Loucy (cell line): ENCODE results near the gene POMT1.

Experiments used
- H2AFZ ChIP-seq: fragments of 200-600 bp; sonication (generic); 2 replicates; pipeline ENCODE4 v1.6.0; 2016; ENCODE audit warnings: antibody characterized with exemption, mild to moderate bottlenecking, low read length, moderate library complexity
- H3F3A ChIP-seq: fragments of 200-600 bp; 2 replicates; pipeline ENCODE4 v1.6.0; 2016; ENCODE audit warnings: antibody characterized with exemption, low read depth, mild to moderate bottlenecking
- H3K27me3 ChIP-seq: fragments of 200-600 bp; sonication (generic); 2 replicates; pipeline ENCODE4 v1.6.1; 2014; ENCODE audit warnings: low read length, mild to moderate bottlenecking; ENCODE audit not compliant: insufficient read depth, poor library complexity, severe bottlenecking
- H3K36me3 ChIP-seq: fragments of 200-600 bp; sonication (generic); 2 replicates; pipeline ENCODE4 v1.6.1; 2016; ENCODE audit warnings: low read length; ENCODE audit not compliant: insufficient read depth
- H3K4me1 ChIP-seq: fragments of 200-600 bp; sonication (generic); 2 replicates; pipeline ENCODE4 v1.5.1; 2014; ENCODE audit warnings: low read length, mild to moderate bottlenecking; ENCODE audit not compliant: insufficient read depth, poor library complexity, severe bottlenecking
- H3K4me2 ChIP-seq: fragments of 200-600 bp; sonication (generic); 2 replicates; pipeline ENCODE4 v1.6.0; 2014; ENCODE audit warnings: antibody characterized with exemption, low read length, low read depth, mild to moderate bottlenecking; ENCODE audit not compliant: poor library complexity, severe bottlenecking
- H3K4me3 ChIP-seq: fragments of 200-600 bp; sonication (generic); 2 replicates; pipeline ENCODE4 v1.5.1; 2014; ENCODE audit warnings: low read length, mild to moderate bottlenecking, mixed read lengths; ENCODE audit not compliant: poor library complexity, severe bottlenecking
- H3K79me2 ChIP-seq: fragments of 200-600 bp; sonication (generic); 2 replicates; pipeline ENCODE4 v1.6.1; 2014; ENCODE audit warnings: low read length; ENCODE audit not compliant: insufficient read depth
- H3K9ac ChIP-seq: fragments of 200-600 bp; sonication (generic); 2 replicates; pipeline ENCODE4 v1.6.0; 2014; ENCODE audit warnings: mild to moderate bottlenecking, low read depth, low read length, moderate library complexity; ENCODE audit not compliant: poor library complexity, severe bottlenecking
- H3K9me2 ChIP-seq: fragments of 200-600 bp; sonication (generic); replicated peaks from 2 replicates; pipeline ENCODE4 v1.6.1; 2016; ENCODE audit warnings: low read depth, low read length, mixed read lengths
- H3K9me3 ChIP-seq: fragments of 200-600 bp; sonication (generic); 2 replicates; pipeline ENCODE4 v1.6.1; 2014; ENCODE audit warnings: mild to moderate bottlenecking, antibody characterized with exemption, low read length, low read depth; ENCODE audit not compliant: insufficient read depth
- H4K20me1 ChIP-seq: fragments of 200-600 bp; sonication (generic); 2 replicates; pipeline ENCODE4 v1.6.0; 2014; ENCODE audit warnings: antibody characterized with exemption, low read length, mild to moderate bottlenecking; ENCODE audit not compliant: insufficient read depth, poor library complexity, severe bottlenecking
- EZH2phosphoT487 ChIP-seq: fragments of 200-600 bp; IDR thresholded peaks from 2 replicates; pipeline ENCODE4 v1.6.1; 2018; ENCODE audit warnings: antibody characterized with exemption, mild to moderate bottlenecking, moderate library complexity, borderline replicate concordance
- TF ChIP-seq, protein P1 (sequence below): fragments of 200-600 bp; sonication (generic); conservative IDR thresholded peaks from 2 replicates; pipeline ENCODE4 v1.5.1; 2014; ENCODE audit warnings: mild to moderate bottlenecking, antibody characterized with exemption, low read length

The POMT1 gene

DNA sequence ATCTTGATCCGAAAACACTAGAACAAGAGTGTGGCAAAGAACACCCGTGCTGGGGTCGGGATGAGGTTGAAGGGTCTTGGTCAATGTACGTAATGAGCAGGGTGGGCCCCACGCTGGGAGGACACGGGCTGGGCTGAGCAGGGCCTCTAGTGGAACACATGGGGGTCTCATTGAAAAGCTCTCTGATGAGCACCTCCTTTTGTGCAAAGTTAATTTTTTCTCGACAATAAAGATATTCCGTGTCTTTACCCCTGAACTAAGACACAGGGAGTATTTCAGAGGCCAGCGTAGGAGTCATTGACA lies 20.3 kb downstream of the POMT1 start:
- Histone ChIP-seq H3K4me2 (no peak overlapping the region), H3K4me1 (no peaks in the 10 kb centered on the region), H4K20me1 (no peaks in the 10 kb centered on the region), H3K79me2 (no peaks in the 10 kb centered on the region), H3K9me3 (no peaks in the 10 kb centered on the region), H3K27me3 (no peaks in the 10 kb centered on the region), H3K4me3 (no peak overlapping the region), H3K9ac (no peak overlapping the region), H3K9me2 (no peaks in the 10 kb centered on the region), H3K36me3 (peaks cover 58% of the 10 kb centered on the region; the same call in 1 of the 2 replicates), H2AFZ (no peak overlapping the region), H3F3A (no peaks in the 10 kb centered on the region)
- TF ChIP-seq, protein P1, sequence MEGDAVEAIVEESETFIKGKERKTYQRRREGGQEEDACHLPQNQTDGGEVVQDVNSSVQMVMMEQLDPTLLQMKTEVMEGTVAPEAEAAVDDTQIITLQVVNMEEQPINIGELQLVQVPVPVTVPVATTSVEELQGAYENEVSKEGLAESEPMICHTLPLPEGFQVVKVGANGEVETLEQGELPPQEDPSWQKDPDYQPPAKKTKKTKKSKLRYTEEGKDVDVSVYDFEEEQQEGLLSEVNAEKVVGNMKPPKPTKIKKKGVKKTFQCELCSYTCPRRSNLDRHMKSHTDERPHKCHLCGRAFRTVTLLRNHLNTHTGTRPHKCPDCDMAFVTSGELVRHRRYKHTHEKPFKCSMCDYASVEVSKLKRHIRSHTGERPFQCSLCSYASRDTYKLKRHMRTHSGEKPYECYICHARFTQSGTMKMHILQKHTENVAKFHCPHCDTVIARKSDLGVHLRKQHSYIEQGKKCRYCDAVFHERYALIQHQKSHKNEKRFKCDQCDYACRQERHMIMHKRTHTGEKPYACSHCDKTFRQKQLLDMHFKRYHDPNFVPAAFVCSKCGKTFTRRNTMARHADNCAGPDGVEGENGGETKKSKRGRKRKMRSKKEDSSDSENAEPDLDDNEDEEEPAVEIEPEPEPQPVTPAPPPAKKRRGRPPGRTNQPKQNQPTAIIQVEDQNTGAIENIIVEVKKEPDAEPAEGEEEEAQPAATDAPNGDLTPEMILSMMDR, result no peak
- TF ChIP-seq EZH2phosphoT487, result no peak

DNA sequence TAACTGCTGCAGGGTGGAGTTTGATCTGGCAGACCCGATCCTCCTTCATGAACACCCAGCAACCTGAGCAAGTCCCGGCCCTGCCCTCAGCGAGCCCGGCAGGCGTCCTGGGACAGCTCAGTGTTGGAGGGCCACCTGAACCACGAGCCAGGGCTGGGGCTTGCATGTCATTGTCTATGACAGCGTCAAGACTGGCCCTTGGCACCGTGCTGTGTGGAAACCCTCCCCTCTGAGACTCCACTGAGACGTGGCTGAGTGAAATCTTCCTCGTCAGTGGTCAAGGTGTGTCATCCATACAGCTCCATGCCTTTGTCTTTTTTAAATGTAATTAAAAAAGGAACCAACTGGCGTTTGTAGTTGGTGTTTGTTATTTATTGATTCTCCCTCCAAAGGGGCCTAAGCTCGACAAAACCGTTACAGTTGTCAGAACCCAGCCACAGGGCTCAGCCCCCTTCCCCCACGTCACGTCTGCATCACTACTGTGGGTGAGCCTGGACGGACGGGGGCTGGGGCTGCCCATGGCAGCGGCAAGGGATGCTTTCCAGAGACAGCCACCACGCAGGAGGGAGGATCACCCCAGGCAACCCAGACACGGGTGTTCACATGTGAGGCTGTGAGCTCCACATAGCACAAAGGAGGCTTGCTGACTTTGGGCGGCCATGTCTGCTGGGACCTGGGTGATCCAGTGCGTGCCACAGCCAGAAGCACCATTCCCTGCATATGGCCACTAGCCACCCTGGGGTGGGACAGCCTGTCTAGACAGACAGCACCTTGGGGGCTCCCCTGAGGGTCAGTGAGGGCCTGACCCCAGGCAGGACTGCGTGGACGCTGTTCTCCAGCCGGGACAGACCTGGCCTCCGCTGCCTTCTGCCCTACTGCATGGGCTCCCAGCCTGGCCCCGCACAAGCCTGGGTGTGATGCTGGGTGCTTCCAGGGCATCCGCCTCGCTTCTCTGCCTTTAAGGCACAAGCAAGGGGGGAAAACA lies 21.0 kb downstream of the POMT1 start:
- Histone ChIP-seq H3F3A (no peaks in the 10 kb centered on the region), H3K9ac (no peak overlapping the region), H3K27me3 (no peaks in the 10 kb centered on the region), H3K4me3 (no peak overlapping the region), H3K79me2 (peaks cover 4% of the 10 kb centered on the region; the same call in 1 of the 2 replicates), H3K9me2 (no peaks in the 10 kb centered on the region), H3K4me1 (no peaks in the 10 kb centered on the region), H4K20me1 (no peaks in the 10 kb centered on the region), H3K4me2 (no peak overlapping the region), H3K9me3 (no peaks in the 10 kb centered on the region), H3K36me3 (peaks cover 55% of the 10 kb centered on the region; the same call in 1 of the 2 replicates), H2AFZ (no peak overlapping the region)
- TF ChIP-seq EZH2phosphoT487, result no peak
- TF ChIP-seq, protein P1, result no peak

DNA sequence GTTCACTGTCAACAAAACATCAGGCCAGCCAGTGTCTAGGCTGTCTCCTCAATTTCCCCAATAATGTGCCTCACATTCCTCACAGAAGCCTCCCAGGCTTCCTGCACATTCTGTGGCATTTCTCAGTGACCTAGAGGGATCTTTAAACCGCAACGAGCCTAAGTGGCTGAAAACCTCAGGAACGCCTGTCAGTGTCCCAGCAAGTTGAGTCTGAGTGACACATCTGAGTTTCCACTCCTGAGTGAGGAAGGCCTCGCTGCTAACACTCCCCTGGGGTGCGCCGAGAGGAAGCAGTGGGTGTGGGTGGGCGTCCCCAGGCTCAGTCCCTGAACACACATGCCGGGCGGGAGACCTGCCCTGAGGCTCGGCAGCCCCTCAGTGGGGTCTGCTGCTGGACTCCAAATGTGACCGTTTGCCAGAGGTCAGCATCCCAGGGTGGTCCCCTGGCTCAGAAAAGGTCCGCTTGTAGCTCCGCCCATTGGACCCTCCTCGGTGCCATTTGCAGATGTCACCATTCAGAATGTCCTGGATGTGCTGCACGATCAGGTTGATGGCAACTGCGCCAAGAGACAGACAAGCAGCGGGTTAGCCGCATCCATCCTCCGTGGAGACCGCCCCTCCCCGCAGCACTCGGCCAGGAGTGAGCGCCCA lies 22.1 kb downstream of the POMT1 start:
- H2AFZ ChIP-seq, result no peak overlapping the region
- H3K4me2 ChIP-seq, result no peak overlapping the region
- no peak overlapping the region for H3K9ac ChIP-seq
- H3K36me3 ChIP-seq, result peaks cover 46% of the 10 kb centered on the region; the same call in 1 of the 2 replicates
- no peaks in the 10 kb centered on the region for H3K27me3 ChIP-seq
- H3K79me2 ChIP-seq, result peaks cover 15% of the 10 kb centered on the region
- no peaks in the 10 kb centered on the region for H3K9me2 ChIP-seq
- H4K20me1 ChIP-seq, result no peaks in the 10 kb centered on the region
- H3K4me3 ChIP-seq, result no peak overlapping the region
- H3F3A ChIP-seq, result no peaks in the 10 kb centered on the region
- H3K4me1 ChIP-seq, result peaks cover 4% of the 10 kb centered on the region
- TF ChIP-seq, protein P1, result no peak
- TF ChIP-seq EZH2phosphoT487, result no peak
- no peaks in the 10 kb centered on the region for H3K9me3 ChIP-seq
